K562 (cell line): ENCODE measurements around the gene TBATA. TPM values are rescaled to one million over a fixed set of nuclear protein-coding genes. Genes with fewer than 3 reads are reported as not detected.

Experiments used
- CHCHD3 ChIP-seq: fragments of 250-450 bp; sonication (Bioruptor Pico); IDR thresholded peaks from 2 replicates; pipeline ENCODE4 v2.1.2; 2022; ENCODE audit warnings: mild to moderate bottlenecking
- GATAD2A ChIP-seq: fragments of 450-650 bp; IDR thresholded peaks from 2 replicates; pipeline ENCODE4 v1.6.1; 2017
- KLF10 ChIP-seq: fragments of 250-450 bp; sonication (Bioruptor Pico); IDR thresholded peaks from 2 replicates; pipeline ENCODE4 v1.6.1; 2021; ENCODE audit warnings: matching md5 sums
- LEF1 ChIP-seq: fragments of 450-650 bp; IDR thresholded peaks from 2 replicates; pipeline ENCODE4 v1.6.1; 2016; ENCODE audit warnings: mild to moderate bottlenecking
- MAZ ChIP-seq, 2 experiments: fragments of 450-650 bp in 1 of 2; sonication (generic) in 1 of 2; formaldehyde crosslinking; IDR thresholded peaks in 1 of 2; conservative IDR thresholded peaks in 1 of 2; 2 replicates each; pipeline versions ENCODE4 v1.4.0 to v1.5.0; 2020; ENCODE audit warnings: mild to moderate bottlenecking in 1 of 2, missing genetic modification reagents in 1 of 2
- ZNF12 ChIP-seq: sonication (generic); formaldehyde crosslinking; IDR thresholded peaks from 2 replicates; pipeline ENCODE4 v1.4.0; 2020; ENCODE audit warnings: mild to moderate bottlenecking, missing genetic modification reagents
- polyA plus RNA-seq, 8 experiments: library from polyadenylated mRNA; depleted of rRNA in 4 of 8; stranded (reverse) in 5 of 8; unstranded in 3 of 8; fragments of >200 nt; fragmentation: Nextera tagmentation in 2 of 8; fragmentation: Illumina TruSeq in 1 of 8; extraction: Ambion mirVana in 2 of 8; extraction: Trizol in 1 of 8; gene quantifications; 2 replicates each; pipeline versions ENCODE4 v1.2.1 to v1.2.3, GENCODE V29; 2011 to 2014; ENCODE audit warnings: inconsistent platforms in 1 of 8, missing spikeins in 1 of 8
- total RNA-seq, 7 experiments: library from RNA; depleted of rRNA in 6 of 7; stranded (reverse); fragments of >200 nt in 6 of 7; fragmentation: Illumina TruSeq in 2 of 7; extraction: Trizol in 2 of 7; gene quantifications; 2 replicates each; pipeline versions ENCODE4 v1.2.1 to v1.2.3, GENCODE V29; 2011 to 2021; ENCODE audit warnings: low replicate concordance in 1 of 7
- TF ChIP-seq, protein P1 (sequence below), 2 experiments: fragments of 450-650 bp; IDR thresholded peaks; 2 replicates each; pipeline ENCODE4 v1.6.1; 2016; ENCODE audit warnings: mild to moderate bottlenecking in 2 of 2, borderline replicate concordance in 1 of 2, low read depth in 1 of 2, moderate library complexity in 1 of 2
- TF ChIP-seq, protein P2 (sequence below): fragments of 250-450 bp; sonication (Bioruptor Pico); IDR thresholded peaks from 2 replicates; pipeline ENCODE4 v1.4.0; 2020; ENCODE audit warnings: borderline replicate concordance
- TF ChIP-seq, protein P3 (sequence below): sonication (generic); formaldehyde crosslinking; IDR thresholded peaks from 2 replicates; pipeline ENCODE4 v1.8.0; 2022; ENCODE audit warnings: mild to moderate bottlenecking, missing genetic modification reagents, borderline replicate concordance
- TF ChIP-seq, protein P4 (sequence below): fragments of 250-450 bp; sonication (Bioruptor Pico); IDR thresholded peaks from 2 replicates; pipeline ENCODE4 v1.4.0; 2020

The TBATA gene
- total and polyA plus RNA-seq, 9 of the 15 experiments (the other 6 are each of a cell fraction or from before 2014, with no cell fraction given): not detected

DNA sequence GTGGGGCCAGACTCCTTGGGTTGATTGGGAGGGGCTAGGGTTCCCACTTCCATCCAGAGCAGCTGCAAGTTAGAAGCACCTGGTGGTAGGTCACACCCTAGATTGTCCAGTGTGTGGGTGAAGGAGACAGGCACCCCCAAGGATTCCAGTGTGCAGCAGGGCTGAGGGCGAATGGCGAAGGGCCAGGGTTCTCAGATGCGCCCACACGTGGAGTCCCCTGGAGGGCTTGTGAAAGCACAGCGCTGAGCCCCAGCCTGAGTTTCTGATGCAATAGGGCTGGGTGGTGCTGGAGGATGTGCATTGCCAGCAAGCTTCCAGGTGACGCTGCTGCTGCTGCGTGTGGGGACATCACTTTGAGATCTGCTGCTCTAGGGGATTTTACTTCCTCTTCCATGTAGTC lies 25.4 kb downstream of the TBATA start (continued):
- TF ChIP-seq, protein P1, sequence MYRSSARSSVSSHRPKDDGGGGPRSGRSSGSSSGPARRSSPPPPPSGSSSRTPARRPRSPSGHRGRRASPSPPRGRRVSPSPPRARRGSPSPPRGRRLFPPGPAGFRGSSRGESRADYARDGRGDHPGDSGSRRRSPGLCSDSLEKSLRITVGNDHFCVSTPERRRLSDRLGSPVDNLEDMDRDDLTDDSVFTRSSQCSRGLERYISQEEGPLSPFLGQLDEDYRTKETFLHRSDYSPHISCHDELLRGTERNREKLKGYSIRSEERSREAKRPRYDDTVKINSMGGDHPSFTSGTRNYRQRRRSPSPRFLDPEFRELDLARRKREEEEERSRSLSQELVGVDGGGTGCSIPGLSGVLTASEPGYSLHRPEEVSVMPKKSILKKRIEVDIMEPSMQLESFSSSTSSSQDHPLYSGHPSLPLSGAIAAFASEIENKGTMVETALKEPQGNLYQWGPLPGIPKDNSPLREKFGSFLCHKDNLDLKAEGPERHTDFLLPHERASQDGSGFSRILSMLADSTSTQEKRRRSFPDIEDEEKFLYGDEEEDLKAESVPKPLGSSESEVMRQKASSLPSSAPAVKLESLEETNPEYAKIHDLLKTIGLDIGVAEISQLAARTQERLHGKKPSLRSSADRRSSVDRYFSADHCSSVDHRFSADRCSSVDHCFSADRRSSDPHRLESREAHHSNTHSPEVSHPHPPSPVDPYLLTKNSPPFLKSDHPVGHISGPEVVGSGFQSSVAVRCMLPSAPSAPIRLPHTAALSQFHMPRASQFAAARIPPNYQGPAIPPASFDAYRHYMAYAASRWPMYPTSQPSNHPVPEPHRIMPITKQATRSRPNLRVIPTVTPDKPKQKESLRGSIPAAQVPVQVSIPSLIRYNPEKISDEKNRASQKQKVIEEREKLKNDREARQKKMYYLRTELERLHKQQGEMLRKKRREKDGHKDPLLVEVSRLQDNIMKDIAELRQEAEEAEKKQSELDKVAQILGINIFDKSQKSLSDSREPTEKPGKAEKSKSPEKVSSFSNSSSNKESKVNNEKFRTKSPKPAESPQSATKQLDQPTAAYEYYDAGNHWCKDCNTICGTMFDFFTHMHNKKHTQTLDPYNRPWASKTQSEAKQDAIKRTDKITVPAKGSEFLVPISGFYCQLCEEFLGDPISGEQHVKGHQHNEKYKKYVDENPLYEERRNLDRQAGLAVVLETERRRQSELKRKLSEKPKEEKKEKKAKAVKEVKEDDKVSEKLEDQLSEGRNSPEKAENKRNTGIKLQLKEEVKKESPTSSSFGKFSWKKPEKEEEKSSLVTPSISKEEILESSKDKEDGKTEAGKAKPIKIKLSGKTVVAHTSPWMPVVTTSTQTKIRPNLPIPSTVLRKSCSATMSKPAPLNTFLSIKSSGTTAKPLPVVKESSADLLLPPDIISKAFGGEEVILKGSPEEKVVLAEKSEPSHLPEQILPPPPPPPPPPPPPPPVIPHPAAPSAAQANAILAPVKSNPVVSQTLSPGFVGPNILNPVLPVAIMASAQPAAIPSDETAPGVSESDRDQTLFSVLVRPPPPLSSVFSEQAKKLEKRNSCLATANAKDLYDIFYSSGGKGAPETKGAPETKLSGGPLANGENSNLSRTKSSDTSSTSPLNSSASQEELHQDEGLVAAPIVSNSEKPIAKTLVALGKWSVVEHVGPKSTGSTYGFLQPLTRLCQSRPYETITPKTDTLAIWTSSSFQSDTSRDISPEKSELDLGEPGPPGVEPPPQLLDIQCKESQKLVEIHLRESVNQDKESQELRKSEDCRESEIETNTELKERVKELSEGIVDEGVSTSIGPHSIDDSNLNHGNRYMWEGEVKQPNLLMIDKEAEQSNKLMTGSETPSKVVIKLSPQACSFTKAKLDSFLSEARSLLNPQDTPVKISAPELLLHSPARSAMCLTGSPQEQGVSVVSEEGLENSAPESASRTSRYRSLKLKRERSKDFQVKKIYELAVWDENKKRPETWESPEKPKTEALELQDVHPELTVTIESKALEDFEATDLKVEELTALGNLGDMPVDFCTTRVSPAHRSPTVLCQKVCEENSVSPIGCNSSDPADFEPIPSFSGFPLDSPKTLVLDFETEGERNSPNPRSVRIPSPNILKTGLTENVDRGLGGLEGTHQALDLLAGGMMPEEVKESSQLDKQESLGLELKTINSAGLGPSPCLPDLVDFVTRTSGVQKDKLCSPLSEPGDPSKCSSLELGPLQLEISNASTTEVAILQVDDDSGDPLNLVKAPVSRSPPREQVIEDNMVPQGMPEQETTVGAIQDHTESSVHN (IDR thresholded peaks at IDR 0.05; ENCODE audit: borderline replicate concordance in 1 of 2, low read depth in 1 of 2): no peak
- no peak for TF ChIP-seq LEF1
- TF ChIP-seq, protein P2, sequence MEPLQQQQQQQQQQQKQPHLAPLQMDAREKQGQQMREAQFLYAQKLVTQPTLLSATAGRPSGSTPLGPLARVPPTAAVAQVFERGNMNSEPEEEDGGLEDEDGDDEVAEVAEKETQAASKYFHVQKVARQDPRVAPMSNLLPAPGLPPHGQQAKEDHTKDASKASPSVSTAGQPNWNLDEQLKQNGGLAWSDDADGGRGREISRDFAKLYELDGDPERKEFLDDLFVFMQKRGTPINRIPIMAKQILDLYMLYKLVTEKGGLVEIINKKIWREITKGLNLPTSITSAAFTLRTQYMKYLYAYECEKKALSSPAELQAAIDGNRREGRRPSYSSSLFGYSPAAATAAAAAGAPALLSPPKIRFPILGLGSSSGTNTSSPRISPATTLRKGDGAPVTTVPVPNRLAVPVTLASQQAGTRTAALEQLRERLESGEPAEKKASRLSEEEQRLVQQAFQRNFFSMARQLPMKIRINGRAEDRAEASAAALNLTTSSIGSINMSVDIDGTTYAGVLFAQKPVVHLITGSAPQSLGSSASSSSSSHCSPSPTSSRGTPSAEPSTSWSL: no peak
- TF ChIP-seq MAZ (CRISPR knock-in tag; conservative IDR thresholded peaks at IDR 0.05 in 1 of 2, IDR thresholded peaks at IDR 0.05 in 1 of 2): no peak
- TF ChIP-seq GATAD2A: no peak
- TF ChIP-seq, protein P3, sequence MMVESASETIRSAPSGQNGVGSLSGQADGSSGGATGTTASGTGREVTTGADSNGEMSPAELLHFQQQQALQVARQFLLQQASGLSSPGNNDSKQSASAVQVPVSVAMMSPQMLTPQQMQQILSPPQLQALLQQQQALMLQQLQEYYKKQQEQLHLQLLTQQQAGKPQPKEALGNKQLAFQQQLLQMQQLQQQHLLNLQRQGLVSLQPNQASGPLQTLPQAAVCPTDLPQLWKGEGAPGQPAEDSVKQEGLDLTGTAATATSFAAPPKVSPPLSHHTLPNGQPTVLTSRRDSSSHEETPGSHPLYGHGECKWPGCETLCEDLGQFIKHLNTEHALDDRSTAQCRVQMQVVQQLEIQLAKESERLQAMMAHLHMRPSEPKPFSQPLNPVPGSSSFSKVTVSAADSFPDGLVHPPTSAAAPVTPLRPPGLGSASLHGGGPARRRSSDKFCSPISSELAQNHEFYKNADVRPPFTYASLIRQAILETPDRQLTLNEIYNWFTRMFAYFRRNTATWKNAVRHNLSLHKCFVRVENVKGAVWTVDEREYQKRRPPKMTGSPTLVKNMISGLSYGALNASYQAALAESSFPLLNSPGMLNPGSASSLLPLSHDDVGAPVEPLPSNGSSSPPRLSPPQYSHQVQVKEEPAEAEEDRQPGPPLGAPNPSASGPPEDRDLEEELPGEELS (CRISPR knock-in tag): no peak
- TF ChIP-seq ZNF12 (CRISPR knock-in tag): 0 out of 2 replicates have a peak, but pooled peaks have one; percentile 20
- no peak for TF ChIP-seq KLF10
- no peak for TF ChIP-seq CHCHD3 (CRISPR knock-in tag)
- TF ChIP-seq, protein P4, sequence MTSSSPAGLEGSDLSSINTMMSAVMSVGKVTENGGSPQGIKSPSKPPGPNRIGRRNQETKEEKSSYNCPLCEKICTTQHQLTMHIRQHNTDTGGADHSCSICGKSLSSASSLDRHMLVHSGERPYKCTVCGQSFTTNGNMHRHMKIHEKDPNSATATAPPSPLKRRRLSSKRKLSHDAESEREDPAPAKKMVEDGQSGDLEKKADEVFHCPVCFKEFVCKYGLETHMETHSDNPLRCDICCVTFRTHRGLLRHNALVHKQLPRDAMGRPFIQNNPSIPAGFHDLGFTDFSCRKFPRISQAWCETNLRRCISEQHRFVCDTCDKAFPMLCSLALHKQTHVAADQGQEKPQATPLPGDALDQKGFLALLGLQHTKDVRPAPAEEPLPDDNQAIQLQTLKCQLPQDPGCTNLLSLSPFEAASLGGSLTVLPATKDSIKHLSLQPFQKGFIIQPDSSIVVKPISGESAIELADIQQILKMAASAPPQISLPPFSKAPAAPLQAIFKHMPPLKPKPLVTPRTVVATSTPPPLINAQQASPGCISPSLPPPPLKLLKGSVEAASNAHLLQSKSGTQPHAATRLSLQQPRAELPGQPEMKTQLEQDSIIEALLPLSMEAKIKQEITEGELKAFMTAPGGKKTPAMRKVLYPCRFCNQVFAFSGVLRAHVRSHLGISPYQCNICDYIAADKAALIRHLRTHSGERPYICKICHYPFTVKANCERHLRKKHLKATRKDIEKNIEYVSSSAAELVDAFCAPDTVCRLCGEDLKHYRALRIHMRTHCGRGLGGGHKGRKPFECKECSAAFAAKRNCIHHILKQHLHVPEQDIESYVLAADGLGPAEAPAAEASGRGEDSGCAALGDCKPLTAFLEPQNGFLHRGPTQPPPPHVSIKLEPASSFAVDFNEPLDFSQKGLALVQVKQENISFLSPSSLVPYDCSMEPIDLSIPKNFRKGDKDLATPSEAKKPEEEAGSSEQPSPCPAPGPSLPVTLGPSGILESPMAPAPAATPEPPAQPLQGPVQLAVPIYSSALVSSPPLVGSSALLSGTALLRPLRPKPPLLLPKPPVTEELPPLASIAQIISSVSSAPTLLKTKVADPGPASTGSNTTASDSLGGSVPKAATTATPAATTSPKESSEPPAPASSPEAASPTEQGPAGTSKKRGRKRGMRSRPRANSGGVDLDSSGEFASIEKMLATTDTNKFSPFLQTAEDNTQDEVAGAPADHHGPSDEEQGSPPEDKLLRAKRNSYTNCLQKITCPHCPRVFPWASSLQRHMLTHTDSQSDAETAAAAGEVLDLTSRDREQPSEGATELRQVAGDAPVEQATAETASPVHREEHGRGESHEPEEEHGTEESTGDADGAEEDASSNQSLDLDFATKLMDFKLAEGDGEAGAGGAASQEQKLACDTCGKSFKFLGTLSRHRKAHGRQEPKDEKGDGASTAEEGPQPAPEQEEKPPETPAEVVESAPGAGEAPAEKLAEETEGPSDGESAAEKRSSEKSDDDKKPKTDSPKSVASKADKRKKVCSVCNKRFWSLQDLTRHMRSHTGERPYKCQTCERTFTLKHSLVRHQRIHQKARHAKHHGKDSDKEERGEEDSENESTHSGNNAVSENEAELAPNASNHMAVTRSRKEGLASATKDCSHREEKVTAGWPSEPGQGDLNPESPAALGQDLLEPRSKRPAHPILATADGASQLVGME: no peak
